Measurements from ENCODE around the gene BMPER. TPM values are rescaled to one million over a fixed set of nuclear protein-coding genes. Genes with fewer than 3 reads are reported as not detected.

BMPER gene
- not detected for total RNA-seq

DNA sequence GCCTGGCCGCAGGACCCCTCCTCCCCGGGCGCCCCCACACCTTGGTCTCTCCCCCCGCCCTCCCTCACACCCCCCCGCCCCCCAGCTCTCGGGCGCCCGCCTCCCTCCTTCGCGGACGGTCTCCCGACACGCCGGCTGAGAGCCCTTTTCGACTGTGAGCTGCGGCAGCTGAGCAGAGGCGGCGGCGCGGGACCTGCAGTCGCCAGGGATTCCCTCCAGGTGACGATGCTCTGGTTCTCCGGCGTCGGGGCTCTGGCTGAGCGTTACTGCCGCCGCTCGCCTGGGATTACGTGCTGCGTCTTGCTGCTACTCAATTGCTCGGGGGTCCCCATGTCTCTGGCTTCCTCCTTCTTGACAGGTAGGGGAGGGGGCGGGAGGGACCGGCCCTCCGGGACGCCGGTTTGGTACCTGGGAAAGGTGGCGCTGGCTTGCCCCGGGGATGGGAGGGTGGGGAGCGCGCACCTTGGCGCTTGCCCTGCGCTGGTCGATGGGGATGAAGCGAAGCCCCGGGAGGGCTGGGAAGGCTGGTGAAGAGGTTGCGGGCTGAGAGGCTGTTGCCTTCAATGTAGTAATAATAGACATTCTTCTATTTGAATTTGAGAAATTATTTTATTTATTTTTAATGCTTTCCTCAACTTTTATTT lies at the start of gene BMPER:
TSS of gene BMPER (plus strand) at position 151 of the 644 bp plus-strand sequence. CDS start at position 226, 75 bp downstream.
- ChIA-PET POLR2A (no interaction called here), CTCF (interaction anchor here (2.0 kb wide), 1 partner anchor 28 kb away, joined by 8 read pairs; no protein-coding TSS in a partner anchor)
- peak within 1 kb of the TSS; percentile 65 for H3K4me3 Mint-ChIP-seq
- no peaks in the 10 kb centered on the region for H3K36me3 Mint-ChIP-seq
- no peaks in the 10 kb centered on the region for H3K9me3 Mint-ChIP-seq
- intact Hi-C loops (cut with micrococcal nuclease): no loop called here
- peak; percentile 35 for DNase-seq
- no peak within 1 kb of the TSS for H3K27ac Mint-ChIP-seq
- H3K4me1 Mint-ChIP-seq (ENCODE audit: low read depth): peaks cover 9% of the 10 kb centered on the region
- peaks cover 53% of the 10 kb centered on the region for H3K27me3 Mint-ChIP-seq

DNA sequence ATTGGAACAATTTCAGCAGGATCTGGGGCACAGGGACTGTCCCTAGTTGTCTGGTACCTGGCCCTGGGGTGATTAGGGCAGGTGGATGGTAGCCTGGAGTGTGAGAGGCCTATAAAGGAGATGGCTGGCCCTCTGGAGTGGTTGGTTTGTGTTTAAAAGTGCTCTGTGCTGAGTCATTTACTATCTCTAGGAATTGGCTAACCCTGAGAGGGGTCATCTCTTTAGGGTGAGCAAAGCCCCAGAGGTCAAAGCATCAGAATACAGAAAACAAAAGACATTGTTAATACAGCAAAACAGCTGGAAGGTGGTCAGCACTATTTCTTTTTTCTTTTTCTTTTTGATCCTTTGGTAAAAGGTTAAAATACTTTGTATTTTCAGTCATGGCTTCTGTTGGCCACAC lies 43.4 kb upstream of the BMPER start:
- CTCF ChIA-PET: no interaction called here
- intact Hi-C loops (cut with micrococcal nuclease): no loop called here
- Mint-ChIP-seq H3K4me3 (no peak overlapping the region), H3K9me3 (no peaks in the 10 kb centered on the region), H3K27ac (no peak overlapping the region), H3K4me1 (ENCODE audit: low read depth) (no peaks in the 10 kb centered on the region), H3K27me3 (peaks cover 2% of the 10 kb centered on the region), H3K36me3 (no peaks in the 10 kb centered on the region)
- POLR2A ChIA-PET: no interaction called here
- no peak for DNase-seq

DNA sequence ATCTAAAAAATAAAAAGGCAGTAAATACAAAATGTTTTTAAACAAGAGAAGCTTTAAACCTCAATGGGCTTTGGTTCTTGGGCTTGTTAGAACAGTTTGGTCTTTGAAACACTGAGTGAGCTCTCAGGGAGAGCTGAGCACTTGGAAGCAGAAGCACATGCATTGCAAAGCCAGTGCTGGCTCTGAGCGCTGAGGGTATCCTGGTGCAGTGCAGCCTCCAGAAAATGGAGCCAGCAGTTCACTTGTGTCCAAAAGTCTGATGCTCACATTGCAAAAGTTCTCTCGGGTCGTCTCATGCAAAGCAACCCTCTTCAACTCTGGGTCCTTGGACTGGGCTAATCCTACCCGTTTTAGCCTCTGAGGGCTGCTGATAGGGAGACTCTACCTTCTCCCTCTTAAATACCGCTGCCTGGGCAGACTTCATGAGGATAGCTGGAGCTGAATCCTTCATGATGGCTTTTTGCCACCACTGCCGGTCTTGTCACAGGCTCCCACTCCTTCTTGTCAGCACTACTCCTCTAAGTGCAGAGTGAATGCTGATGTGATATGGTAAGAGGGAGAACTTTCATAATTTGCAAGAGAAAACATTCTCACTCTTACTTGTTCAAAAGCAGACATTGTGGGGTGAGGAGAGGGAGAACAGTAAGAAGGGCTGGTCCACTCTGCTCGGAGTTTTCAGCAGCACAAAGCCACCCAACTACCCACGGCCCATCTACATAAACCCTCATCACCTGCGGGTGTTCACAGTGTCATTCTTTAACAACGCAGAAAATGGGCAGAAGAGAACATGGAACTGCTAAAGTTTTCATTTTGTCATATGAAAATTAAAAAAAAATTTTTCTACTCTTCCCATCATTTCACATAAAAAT lies 42.2 kb upstream of the BMPER start:
- Mint-ChIP-seq H3K4me1 (ENCODE audit: low read depth) (no peaks in the 10 kb centered on the region), H3K36me3 (no peaks in the 10 kb centered on the region), H3K27ac (no peak overlapping the region), H3K4me3 (no peak overlapping the region), H3K9me3 (no peaks in the 10 kb centered on the region), H3K27me3 (peaks cover 2% of the 10 kb centered on the region)
- ChIA-PET CTCF (no interaction called here), POLR2A (interaction anchor here (0.6 kb wide), 1 partner anchor 608 kb away, joined by 5 read pairs; no protein-coding TSS in a partner anchor)
- intact Hi-C loops (cut with micrococcal nuclease): no loop called here
- no peak for DNase-seq

DNA sequence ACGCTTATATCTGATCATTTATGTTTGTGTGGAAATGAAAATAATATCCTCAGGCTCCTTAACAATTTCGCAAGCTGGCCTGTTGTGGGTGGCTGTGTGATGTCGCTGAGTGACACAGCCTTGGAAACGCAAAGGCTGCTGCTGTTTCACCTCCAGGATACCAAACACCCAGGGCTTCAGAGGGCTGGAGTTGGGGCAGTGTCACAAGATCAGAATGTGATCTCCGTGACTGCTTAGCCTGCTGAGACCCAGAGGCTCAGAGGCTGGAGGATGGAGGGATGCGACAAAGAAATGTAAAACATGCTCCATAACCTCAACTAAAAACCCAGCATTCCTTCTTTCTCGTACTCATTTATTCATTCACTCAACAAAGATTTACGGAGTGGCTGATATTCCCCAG lies 37.2 kb upstream of the BMPER start:
- no peak overlapping the region for H3K27ac Mint-ChIP-seq
- CTCF ChIA-PET: no interaction called here
- no peak overlapping the region for H3K4me3 Mint-ChIP-seq
- no peak for DNase-seq
- H3K9me3 Mint-ChIP-seq: no peaks in the 10 kb centered on the region
- H3K27me3 Mint-ChIP-seq: no peaks in the 10 kb centered on the region
- no peaks in the 10 kb centered on the region for H3K36me3 Mint-ChIP-seq
- H3K4me1 Mint-ChIP-seq (ENCODE audit: low read depth): no peaks in the 10 kb centered on the region
- intact Hi-C loops (cut with micrococcal nuclease): no loop called here
- POLR2A ChIA-PET: no interaction called here

DNA sequence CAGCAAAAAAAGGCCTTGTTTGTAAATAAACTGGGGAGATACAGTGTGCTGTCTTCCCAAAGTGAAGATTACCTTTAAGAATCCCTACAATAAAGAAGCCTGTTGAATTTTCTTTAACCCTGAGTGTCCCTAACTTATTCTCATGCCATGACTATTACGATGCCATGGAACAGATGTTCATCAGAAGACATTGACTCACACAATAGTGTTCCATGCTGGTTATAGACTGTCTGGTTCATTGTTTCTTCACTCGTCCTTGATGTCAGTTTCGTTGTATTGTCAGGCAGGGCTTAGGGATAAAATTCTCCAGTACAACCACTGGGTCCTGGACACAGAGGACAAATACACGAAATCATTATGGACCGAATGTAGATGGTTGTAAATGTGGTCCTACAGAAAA lies 36.2 kb upstream of the BMPER start:
- ChIA-PET CTCF (no interaction called here), POLR2A (no interaction called here)
- Mint-ChIP-seq H3K36me3 (no peaks in the 10 kb centered on the region), H3K27me3 (no peaks in the 10 kb centered on the region), H3K9me3 (no peaks in the 10 kb centered on the region), H3K4me3 (no peak overlapping the region), H3K27ac (no peak overlapping the region), H3K4me1 (ENCODE audit: low read depth) (no peaks in the 10 kb centered on the region)
- intact Hi-C loops (cut with micrococcal nuclease): no loop called here
- DNase-seq: no peak

DNA sequence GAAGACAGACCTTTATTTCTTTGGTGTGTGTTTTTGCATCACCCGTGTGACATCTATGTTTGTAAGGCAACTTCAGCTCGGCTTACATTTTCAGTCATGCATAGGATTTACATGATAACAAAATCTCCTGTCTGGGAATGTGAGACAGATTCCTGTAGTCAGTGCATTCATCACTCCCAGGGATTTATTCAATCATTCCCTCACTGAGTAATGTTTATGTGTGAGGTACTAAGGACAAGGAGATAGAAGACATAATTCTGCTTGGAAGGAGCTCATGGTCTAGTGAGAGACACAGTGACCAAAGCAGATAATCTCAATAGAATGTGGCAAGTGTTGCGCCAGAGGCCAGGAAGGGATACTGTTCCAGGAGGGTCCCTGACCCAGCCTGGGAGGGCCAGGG lies 35.2 kb upstream of the BMPER start:
- H3K27me3 Mint-ChIP-seq: no peaks in the 10 kb centered on the region
- no peaks in the 10 kb centered on the region for H3K4me1 Mint-ChIP-seq (ENCODE audit: low read depth)
- no peaks in the 10 kb centered on the region for H3K36me3 Mint-ChIP-seq
- H3K27ac Mint-ChIP-seq: no peak overlapping the region
- H3K9me3 Mint-ChIP-seq: no peaks in the 10 kb centered on the region
- POLR2A ChIA-PET: no interaction called here
- DNase-seq: no peak
- H3K4me3 Mint-ChIP-seq: no peak overlapping the region
- CTCF ChIA-PET: no interaction called here
- intact Hi-C loops (cut with micrococcal nuclease): no loop called here

DNA sequence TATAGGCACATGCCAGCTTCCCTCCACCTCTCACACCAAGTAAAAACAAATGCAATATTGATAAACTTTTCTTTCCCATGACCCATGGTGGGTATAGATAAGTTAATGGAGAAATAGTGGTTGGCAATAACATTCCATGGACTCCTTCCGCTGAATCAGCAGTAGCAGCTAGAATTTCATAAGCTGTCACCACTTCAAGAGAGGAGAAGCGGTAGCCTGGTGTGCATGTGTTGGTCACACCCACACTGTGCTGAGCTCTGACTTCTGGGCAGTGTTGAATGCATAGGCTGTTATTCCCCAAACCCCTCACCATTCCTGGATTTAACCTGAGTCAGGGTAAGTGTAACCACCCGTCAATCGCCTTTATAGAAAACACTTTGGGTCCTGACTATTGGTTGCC lies 32.5 kb upstream of the BMPER start:
- ChIA-PET CTCF (interaction anchor here (0.6 kb wide), 1 partner anchor 76 kb away, joined by 3 read pairs; no protein-coding TSS in a partner anchor), POLR2A (no interaction called here)
- no peak overlapping the region for H3K4me3 Mint-ChIP-seq
- intact Hi-C loops (cut with micrococcal nuclease): no loop called here
- no peaks in the 10 kb centered on the region for H3K27me3 Mint-ChIP-seq
- no peaks in the 10 kb centered on the region for H3K36me3 Mint-ChIP-seq
- no peak for DNase-seq
- H3K9me3 Mint-ChIP-seq: no peaks in the 10 kb centered on the region
- no peak overlapping the region for H3K27ac Mint-ChIP-seq
- no peaks in the 10 kb centered on the region for H3K4me1 Mint-ChIP-seq (ENCODE audit: low read depth)

DNA sequence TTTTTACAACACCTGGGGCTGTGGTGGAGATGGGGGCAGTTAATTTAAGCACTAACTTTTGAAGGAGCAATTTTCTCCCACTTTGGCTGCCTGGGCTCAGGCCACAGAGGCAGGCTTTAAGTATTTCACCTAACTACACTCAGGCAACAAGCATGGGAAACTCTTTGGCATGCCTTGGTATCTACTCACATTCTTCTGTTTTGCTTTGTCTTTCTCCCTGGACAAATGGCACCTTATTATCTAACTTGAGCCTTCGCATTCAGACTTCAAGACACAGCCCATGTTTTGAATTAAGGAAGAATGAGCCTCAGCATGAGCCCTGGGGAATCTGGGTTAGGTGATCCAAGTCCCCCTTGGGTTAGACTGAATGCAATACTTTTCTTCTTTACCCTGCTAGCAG lies 31.8 kb upstream of the BMPER start:
- DNase-seq: no peak
- no peak overlapping the region for H3K4me3 Mint-ChIP-seq
- CTCF ChIA-PET: no interaction called here
- H3K27me3 Mint-ChIP-seq: no peaks in the 10 kb centered on the region
- H3K4me1 Mint-ChIP-seq (ENCODE audit: low read depth): no peaks in the 10 kb centered on the region
- H3K27ac Mint-ChIP-seq: no peak overlapping the region
- no peaks in the 10 kb centered on the region for H3K9me3 Mint-ChIP-seq
- intact Hi-C loops (cut with micrococcal nuclease): no loop called here
- POLR2A ChIA-PET: no interaction called here
- H3K36me3 Mint-ChIP-seq: no peaks in the 10 kb centered on the region

DNA sequence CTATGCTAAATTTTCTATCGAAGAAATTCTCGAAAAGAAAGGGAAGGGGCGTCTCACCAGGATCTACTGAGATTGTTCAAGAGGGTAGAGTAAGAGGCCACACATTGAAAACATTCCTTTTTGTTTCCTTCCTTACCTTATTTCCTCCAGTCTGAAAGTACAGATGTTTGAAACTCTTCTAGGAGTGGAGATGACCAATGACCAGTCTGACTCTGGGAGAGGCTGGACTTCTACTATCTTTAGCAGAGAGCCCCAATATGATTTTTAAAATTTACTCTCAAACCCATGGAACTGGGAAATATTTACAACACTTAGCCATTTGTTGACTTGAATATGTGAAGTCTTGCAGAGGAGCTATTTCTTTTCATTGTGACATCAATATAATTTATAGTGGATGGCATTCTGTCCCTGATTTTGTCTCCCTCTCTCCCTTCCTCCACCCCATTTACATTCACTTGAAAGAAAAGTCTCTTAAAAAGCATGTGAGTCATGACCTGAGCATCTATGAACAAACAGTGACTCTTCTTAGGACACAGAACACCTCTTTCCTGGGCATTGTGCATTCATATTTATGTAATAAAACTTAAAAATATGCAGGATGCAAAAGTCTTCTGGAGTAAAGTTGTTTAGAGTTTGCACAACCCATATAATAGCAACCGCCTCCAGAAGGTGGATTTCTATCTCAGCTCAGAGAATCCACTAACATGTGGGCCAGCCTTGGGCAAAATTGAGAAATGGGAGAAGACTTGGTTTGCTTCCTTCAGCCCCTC lies 31.2 kb upstream of the BMPER start:
- DNase-seq: no peak
- no peaks in the 10 kb centered on the region for H3K36me3 Mint-ChIP-seq
- no peaks in the 10 kb centered on the region for H3K27me3 Mint-ChIP-seq
- POLR2A ChIA-PET: no interaction called here
- CTCF ChIA-PET: no interaction called here
- no peaks in the 10 kb centered on the region for H3K9me3 Mint-ChIP-seq
- intact Hi-C loops (cut with micrococcal nuclease): no loop called here
- no peak overlapping the region for H3K4me3 Mint-ChIP-seq
- H3K4me1 Mint-ChIP-seq (ENCODE audit: low read depth): no peaks in the 10 kb centered on the region
- no peak overlapping the region for H3K27ac Mint-ChIP-seq

DNA sequence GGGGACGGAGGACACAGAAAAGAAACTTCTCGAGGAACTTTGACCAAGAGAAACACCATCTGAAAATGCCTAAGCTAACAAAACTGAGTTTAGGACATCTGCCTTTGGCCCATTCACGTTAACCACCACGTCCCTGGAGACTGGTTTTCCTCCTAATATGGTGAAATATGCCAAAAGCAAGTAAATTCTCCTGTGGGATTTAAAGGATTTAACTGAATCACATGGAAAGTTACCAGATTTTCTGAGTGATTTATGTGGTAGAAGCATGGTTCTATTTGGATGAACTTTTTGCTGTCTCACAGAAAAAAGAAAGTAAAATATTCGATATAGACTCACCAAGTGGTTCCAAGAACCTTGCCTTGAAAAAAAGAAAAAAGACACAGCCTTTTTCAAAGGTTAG lies 30.4 kb upstream of the BMPER start:
- intact Hi-C loops (cut with micrococcal nuclease): no loop called here
- Mint-ChIP-seq H3K4me3 (no peak overlapping the region), H3K27me3 (no peaks in the 10 kb centered on the region), H3K9me3 (no peaks in the 10 kb centered on the region), H3K4me1 (ENCODE audit: low read depth) (no peaks in the 10 kb centered on the region), H3K36me3 (no peaks in the 10 kb centered on the region), H3K27ac (no peak overlapping the region)
- ChIA-PET POLR2A (no interaction called here), CTCF (interaction anchor here (0.7 kb wide), 1 partner anchor 21 kb away, joined by 3 read pairs; no protein-coding TSS in a partner anchor)
- no peak for DNase-seq

DNA sequence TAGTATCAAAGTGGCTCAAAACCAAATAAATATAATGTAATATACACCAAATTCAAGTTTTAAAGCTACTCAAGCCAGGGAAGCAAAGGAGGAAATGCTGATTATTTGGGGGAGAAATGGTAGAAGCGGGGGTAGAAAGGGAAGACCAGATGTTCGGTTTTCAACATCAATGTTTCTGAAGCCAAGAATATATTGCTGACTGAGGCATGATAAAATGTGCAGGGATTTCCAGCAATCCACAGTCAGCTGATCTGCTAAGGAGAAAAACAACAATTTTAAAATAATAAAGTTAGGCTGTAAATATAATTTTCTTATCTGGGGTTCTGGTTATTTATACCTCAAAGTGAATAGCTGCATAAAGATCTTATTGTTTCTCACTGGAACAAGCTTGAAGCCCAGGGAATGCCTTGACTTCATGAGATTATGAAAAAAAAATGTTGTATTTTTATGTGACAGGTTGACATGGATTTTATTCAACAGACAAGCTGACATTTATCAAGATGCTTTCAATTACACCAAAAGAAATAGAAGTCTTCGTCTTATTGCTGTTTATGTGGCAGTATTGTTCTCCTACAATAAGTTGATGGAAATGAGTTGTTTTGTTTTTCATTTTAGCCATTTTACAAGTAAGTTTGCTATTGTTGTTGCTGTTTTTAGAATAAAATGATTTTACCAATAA lies 28.6 kb upstream of the BMPER start:
- Mint-ChIP-seq H3K4me3 (no peak overlapping the region), H3K27ac (no peak overlapping the region), H3K9me3 (no peaks in the 10 kb centered on the region), H3K4me1 (ENCODE audit: low read depth) (no peaks in the 10 kb centered on the region), H3K27me3 (no peaks in the 10 kb centered on the region), H3K36me3 (no peaks in the 10 kb centered on the region)
- POLR2A ChIA-PET: no interaction called here
- intact Hi-C loops (cut with micrococcal nuclease): no loop called here
- no peak for DNase-seq
- CTCF ChIA-PET: interaction anchor here (1.3 kb wide), 1 partner anchor 56 kb away, joined by 4 read pairs; no protein-coding TSS in a partner anchor

DNA sequence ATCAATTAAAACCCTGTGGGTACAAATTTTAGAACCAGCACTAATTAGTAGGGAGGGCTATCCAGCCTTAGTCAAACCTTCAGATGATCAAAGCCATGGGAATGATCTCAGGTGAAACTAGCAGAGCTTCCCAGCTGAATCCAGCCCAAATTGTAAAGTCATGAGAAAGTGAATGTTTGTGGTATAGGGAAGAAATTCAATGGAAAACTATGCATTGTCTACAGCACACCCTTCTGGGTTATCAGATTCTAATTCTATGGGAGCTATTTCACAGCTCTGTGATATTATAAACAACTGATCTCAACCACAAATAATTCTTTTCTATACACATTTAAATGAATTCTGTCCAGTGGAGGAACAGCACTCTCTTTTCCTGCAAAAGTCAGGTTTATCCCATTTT lies 24.6 kb upstream of the BMPER start:
- H3K9me3 Mint-ChIP-seq: no peaks in the 10 kb centered on the region
- no peak overlapping the region for H3K4me3 Mint-ChIP-seq
- intact Hi-C loops (cut with micrococcal nuclease): no loop called here
- no peak overlapping the region for H3K27ac Mint-ChIP-seq
- CTCF ChIA-PET: interaction anchor here (0.8 to 1.6 kb wide), 2 partner anchors 14 to 21 kb away, joined by 3 to 5 read pairs; no protein-coding TSS in a partner anchor
- H3K36me3 Mint-ChIP-seq: no peaks in the 10 kb centered on the region
- no peaks in the 10 kb centered on the region for H3K4me1 Mint-ChIP-seq (ENCODE audit: low read depth)
- POLR2A ChIA-PET: no interaction called here
- DNase-seq: no peak
- H3K27me3 Mint-ChIP-seq: peaks cover 8% of the 10 kb centered on the region

Measured in activated CD4-positive, alpha-beta memory T cell treated with anti-CD3 and anti-CD28 coated beads for 36 hours (primary cell).